IMR-90 (cell line): Measurements from ENCODE around the gene MYO7B. TPM values are rescaled to one million over a fixed set of nuclear protein-coding genes. Genes with fewer than 3 reads are reported as not detected.

ENCODE experiments used
- ATAC-seq: fragments of 200-7000 bp; cut with Tn5 transposase; 2 replicates; pipeline ENCODE4 v1.9.1; 2020; ENCODE audit warnings: low read depth, mild to moderate bottlenecking, moderate library complexity
- BruUV-seq: library from RNA; stranded (reverse); fragments of 400-500 nt; replicated peaks from 2 replicates; lab custom pipeline; 2021; lab: Mats Ljungman, UMichigan
- CTCF ChIA-PET: fragments of 300-600 bp; formaldehyde crosslinking; extraction: SDS; loops from one replicate; lab custom pipeline; 2021; ENCODE audit warnings: antibody characterized with exemption; lab: Yijun Ruan, JAX
- POLR2A ChIA-PET: fragments of 300-600 bp; sonication (Branson Sonifier 250); formaldehyde crosslinking; loops from one replicate; lab custom pipeline; 2022; ENCODE audit warnings: antibody characterized with exemption; ENCODE audit not compliant: unreplicated experiment; lab: Charles Lee
- DNase-seq: peaks from one replicate; pipeline ENCODE4 v3.0.0; 2013
- H2AFZ ChIP-seq: replicated peaks from 2 replicates; pipeline ENCODE3; 2013; ENCODE audit warnings: low read length, mild to moderate bottlenecking; ENCODE audit not compliant: poor library complexity
- H2AK5ac ChIP-seq: 2 replicates; pipeline ENCODE4 v1.6.1; 2013; ENCODE audit warnings: low read depth, low read length, inconsistent platforms
- H2AK9ac ChIP-seq: replicated peaks from 2 replicates; pipeline ENCODE3; 2013; ENCODE audit warnings: mild to moderate bottlenecking, low read depth, low read length, moderate library complexity; ENCODE audit not compliant: poor library complexity
- H2BK120ac ChIP-seq: 2 replicates; pipeline ENCODE4 v1.6.1; 2013; ENCODE audit warnings: low read depth, low read length, inconsistent platforms
- H2BK15ac ChIP-seq: 3 replicates; pipeline ENCODE4 v1.6.1; 2013; ENCODE audit warnings: low read depth, low read length, inconsistent platforms
- H2BK20ac ChIP-seq: 2 replicates; pipeline ENCODE4 v1.6.1; 2013; ENCODE audit warnings: low read depth, mild to moderate bottlenecking, inconsistent platforms, low read length, moderate library complexity
- H2BK5ac ChIP-seq: 2 replicates; pipeline ENCODE4 v1.6.1; 2013; ENCODE audit warnings: mild to moderate bottlenecking, low read depth, low read length, inconsistent platforms; ENCODE audit not compliant: poor library complexity, severe bottlenecking
- H3K14ac ChIP-seq: replicated peaks from 2 replicates; pipeline ENCODE4 v1.6.1; 2013; ENCODE audit warnings: low read depth, low read length, inconsistent platforms
- H3K18ac ChIP-seq: 2 replicates; pipeline ENCODE4 v1.6.1; 2013; ENCODE audit warnings: low read depth, low read length, control low read depth
- H3K23ac ChIP-seq: 2 replicates; pipeline ENCODE4 v1.6.1; 2013; ENCODE audit warnings: low read depth, low read length, inconsistent platforms
- H3K27ac ChIP-seq: 2 replicates; pipeline ENCODE4 v1.5.1; 2013; ENCODE audit warnings: mild to moderate bottlenecking, control low read depth, low read length; ENCODE audit not compliant: insufficient read depth
- H3K27me3 ChIP-seq: 2 replicates; pipeline ENCODE4 v1.6.1; 2013; ENCODE audit warnings: low read length; ENCODE audit not compliant: control insufficient read depth, insufficient read depth
- H3K36me3 ChIP-seq: 2 replicates; pipeline ENCODE4 v1.6.1; 2013; ENCODE audit warnings: low read length, mixed read lengths; ENCODE audit not compliant: control insufficient read depth, insufficient read depth
- H3K4ac ChIP-seq: 2 replicates; pipeline ENCODE4 v1.6.1; 2013; ENCODE audit warnings: low read depth, low read length, inconsistent platforms
- H3K4me1 ChIP-seq: 2 replicates; pipeline ENCODE4 v1.6.1; 2013; ENCODE audit warnings: low read length, mixed read lengths; ENCODE audit not compliant: control insufficient read depth, insufficient read depth
- H3K4me2 ChIP-seq: 2 replicates; pipeline ENCODE4 v1.6.1; 2013; ENCODE audit warnings: low read depth, mild to moderate bottlenecking, control low read depth, low read length, moderate library complexity
- H3K4me3 ChIP-seq: 2 replicates; pipeline ENCODE4 v1.5.1; 2013; ENCODE audit warnings: low read depth, mild to moderate bottlenecking, control low read depth, low read length, moderate library complexity; ENCODE audit not compliant: insufficient read depth
- H3K56ac ChIP-seq: 2 replicates; pipeline ENCODE4 v1.6.1; 2013; ENCODE audit warnings: low read length, inconsistent platforms; ENCODE audit not compliant: insufficient read depth; ENCODE audit errors: extremely low read depth
- H3K79me1 ChIP-seq, 2 experiments: 2 replicates each; pipeline ENCODE4 v1.6.1; 2013; ENCODE audit warnings: low read length in 2 of 2, inconsistent platforms in 1 of 2, low read depth in 1 of 2
- H3K9ac ChIP-seq: 2 replicates; pipeline ENCODE4 v1.6.1; 2013; ENCODE audit warnings: low read depth, low read length, control low read depth
- H3K9me1 ChIP-seq: 2 replicates; pipeline ENCODE4 v1.6.1; 2013; ENCODE audit warnings: low read length, inconsistent platforms; ENCODE audit not compliant: insufficient read depth
- H3K9me3 ChIP-seq: 2 replicates; pipeline ENCODE4 v1.6.1; 2013; ENCODE audit warnings: low read length; ENCODE audit not compliant: control insufficient read depth, insufficient read depth
- H4K20me1 ChIP-seq: 2 replicates; pipeline ENCODE4 v1.6.1; 2013; ENCODE audit warnings: low read length, inconsistent platforms; ENCODE audit not compliant: insufficient read depth
- H4K5ac ChIP-seq: 2 replicates; pipeline ENCODE4 v1.6.1; 2013; ENCODE audit warnings: mild to moderate bottlenecking, low read depth, low read length, control low read depth
- H4K8ac ChIP-seq, 2 experiments: 2 replicates each; pipeline ENCODE4 v1.6.1; 2013; ENCODE audit warnings: low read depth in 2 of 2, low read length in 2 of 2, control low read depth in 1 of 2, inconsistent platforms in 1 of 2
- H4K91ac ChIP-seq: 2 replicates; pipeline ENCODE4 v1.6.1; 2013; ENCODE audit warnings: low read depth, low read length, inconsistent platforms; ENCODE audit not compliant: insufficient read depth
- BHLHE40 ChIP-seq: fragments of 150-350 bp; IDR thresholded peaks from 2 replicates; pipeline ENCODE4 v1.6.1; 2016; ENCODE audit warnings: mild to moderate bottlenecking, low read depth, low read length
- WGBS, 2 experiments: methylation state at CpG; one replicate each; pipeline versions ENCODE4 v1.1.5 to v1.1.7; 2013; ENCODE audit warnings: missing lambda C conversion rate in 2 of 2; ENCODE audit not compliant: insufficient read length in 1 of 2; ENCODE audit errors: extremely low coverage in 2 of 2; 5-methylcytosine and 5-hydroxymethylcytosine counted together
- dilution Hi-C: fragments of 300-500 bp; cut with HindIII; formaldehyde crosslinking; loops from one replicate; pipeline ENCODE4 v1.14.3; 2018; ENCODE audit warnings: low sequenced_read_pairs; ENCODE audit not compliant: unreplicated experiment
- in situ Hi-C: fragments of 300-500 bp; cut with MboI; formaldehyde crosslinking; loops from 3 replicates; pipeline ENCODE4 v1.14.3; 2019; ENCODE audit warnings: low sequenced_read_pairs, inconsistent platforms, mixed read lengths
- intact Hi-C: fragments of 100-400 bp; cut with micrococcal nuclease; formaldehyde crosslinking; loops from 2 replicates; pipeline ENCODE4 v1.10.0; 2022
- polyA plus RNA-seq, 3 experiments: library from polyadenylated mRNA; depleted of rRNA; stranded (reverse); fragments of >200 nt; gene quantifications; 2 replicates each; pipeline ENCODE4 v1.2.3, GENCODE V29; 2012; ENCODE audit warnings: low replicate concordance in 1 of 3
- total RNA-seq: library from RNA; depleted of rRNA; stranded (reverse); fragments of >200 nt; gene quantifications from 2 replicates; pipeline ENCODE4 v1.2.3, GENCODE V29; 2012

The MYO7B gene
- total and polyA plus RNA-seq, 2 of the 4 experiments (the other 2 are of a cell fraction) = 0.18 to 0.46 TPM

GRCh38 chr2:127641846-127642507, 106.5 kb downstream of the MYO7B start:
- Histone ChIP-seq H2AK9ac (no peak overlapping the region), H3K9ac (no peak overlapping the region), H3K4me1 (peaks cover 13% of the 10 kb centered on the region), H3K27ac (no peak overlapping the region), H3K79me1 (peaks cover 0 to 11% of the 10 kb centered on the region in 2 experiments; a peak in 2 of 4 replicates), H3K27me3 (no peaks in the 10 kb centered on the region), H4K5ac (no peak overlapping the region), H3K4me3 (no peak overlapping the region), H3K36me3 (peaks cover 2% of the 10 kb centered on the region; the same call in 1 of the 2 replicates), H3K23ac (no peak overlapping the region), H3K4ac (no peak overlapping the region), H3K4me2 (no peak overlapping the region), H3K56ac (no peak overlapping the region), H4K91ac (no peak overlapping the region), H2BK5ac (no peak overlapping the region), H3K18ac (no peak overlapping the region), H2AK5ac (no peak overlapping the region), H2AFZ (peak overlapping the region; percentile 44), H2BK15ac (no peak overlapping the region), H2BK120ac (no peak overlapping the region), H4K20me1 (no peaks in the 10 kb centered on the region; the same call in 1 of the 2 replicates), H3K9me3 (no peaks in the 10 kb centered on the region), H3K14ac (no peak overlapping the region), H2BK20ac (no peak overlapping the region), H4K8ac (no peak overlapping the region), H3K9me1 (peaks cover 9% of the 10 kb centered on the region)
- no peak for TF ChIP-seq BHLHE40
- ATAC-seq (no peak), DNase-seq (no peak)
- no TSS peak for BruUV-seq
- dilution Hi-C loops = no loop called here
- ChIA-PET POLR2A (no interaction called here), CTCF (no interaction called here)
- in situ Hi-C loops = no loop called here
- intact Hi-C loops = no loop called here
- WGBS, 2 experiments = 78% methylated on average over 21 of the region's 25 CpGs; no CpG with 5 or more reads in 1 of the 2 experiments
